IMR-90 (cell line): ENCODE data around the gene MTUS2. TPM values are rescaled to one million over a fixed set of nuclear protein-coding genes. Genes with fewer than 3 reads are reported as not detected.

Source experiments
- ATAC-seq: fragments of 200-7000 bp; cut with Tn5 transposase; 2 replicates; pipeline ENCODE4 v1.9.1; 2020; ENCODE audit warnings: low read depth, mild to moderate bottlenecking, moderate library complexity
- Bru-seq: library from RNA; stranded (reverse); fragments of 400-500 nt; gene quantifications from one replicate; lab custom pipeline; 2021; lab: Mats Ljungman, UMichigan
- BruChase-seq, 2 experiments: library from RNA; stranded (reverse); fragments of 400-500 nt; gene quantifications; one replicate each; lab custom pipeline; 2021; lab: Mats Ljungman, UMichigan
- BruUV-seq: library from RNA; stranded (reverse); fragments of 400-500 nt; replicated peaks from 2 replicates; lab custom pipeline; 2021; lab: Mats Ljungman, UMichigan
- CTCF ChIA-PET: fragments of 300-600 bp; formaldehyde crosslinking; extraction: SDS; loops from one replicate; lab custom pipeline; 2021; ENCODE audit warnings: antibody characterized with exemption; lab: Yijun Ruan, JAX
- POLR2A ChIA-PET: fragments of 300-600 bp; sonication (Branson Sonifier 250); formaldehyde crosslinking; loops from one replicate; lab custom pipeline; 2022; ENCODE audit warnings: antibody characterized with exemption; ENCODE audit not compliant: unreplicated experiment; lab: Charles Lee
- DNase-seq: peaks from one replicate; pipeline ENCODE4 v3.0.0; 2013
- H2AFZ ChIP-seq: replicated peaks from 2 replicates; pipeline ENCODE3; 2013; ENCODE audit warnings: low read length, mild to moderate bottlenecking; ENCODE audit not compliant: poor library complexity
- H2AK5ac ChIP-seq: 2 replicates; pipeline ENCODE4 v1.6.1; 2013; ENCODE audit warnings: low read depth, low read length, inconsistent platforms
- H2AK9ac ChIP-seq: replicated peaks from 2 replicates; pipeline ENCODE3; 2013; ENCODE audit warnings: mild to moderate bottlenecking, low read depth, low read length, moderate library complexity; ENCODE audit not compliant: poor library complexity
- H2BK120ac ChIP-seq: 2 replicates; pipeline ENCODE4 v1.6.1; 2013; ENCODE audit warnings: low read depth, low read length, inconsistent platforms
- H2BK15ac ChIP-seq: 3 replicates; pipeline ENCODE4 v1.6.1; 2013; ENCODE audit warnings: low read depth, low read length, inconsistent platforms
- H2BK20ac ChIP-seq: 2 replicates; pipeline ENCODE4 v1.6.1; 2013; ENCODE audit warnings: low read depth, mild to moderate bottlenecking, inconsistent platforms, low read length, moderate library complexity
- H2BK5ac ChIP-seq: 2 replicates; pipeline ENCODE4 v1.6.1; 2013; ENCODE audit warnings: mild to moderate bottlenecking, low read depth, low read length, inconsistent platforms; ENCODE audit not compliant: poor library complexity, severe bottlenecking
- H3K14ac ChIP-seq: replicated peaks from 2 replicates; pipeline ENCODE4 v1.6.1; 2013; ENCODE audit warnings: low read depth, low read length, inconsistent platforms
- H3K18ac ChIP-seq: 2 replicates; pipeline ENCODE4 v1.6.1; 2013; ENCODE audit warnings: low read depth, low read length, control low read depth
- H3K23ac ChIP-seq: 2 replicates; pipeline ENCODE4 v1.6.1; 2013; ENCODE audit warnings: low read depth, low read length, inconsistent platforms
- H3K27ac ChIP-seq: 2 replicates; pipeline ENCODE4 v1.5.1; 2013; ENCODE audit warnings: mild to moderate bottlenecking, control low read depth, low read length; ENCODE audit not compliant: insufficient read depth
- H3K27me3 ChIP-seq: 2 replicates; pipeline ENCODE4 v1.6.1; 2013; ENCODE audit warnings: low read length; ENCODE audit not compliant: control insufficient read depth, insufficient read depth
- H3K36me3 ChIP-seq: 2 replicates; pipeline ENCODE4 v1.6.1; 2013; ENCODE audit warnings: low read length, mixed read lengths; ENCODE audit not compliant: control insufficient read depth, insufficient read depth
- H3K4ac ChIP-seq: 2 replicates; pipeline ENCODE4 v1.6.1; 2013; ENCODE audit warnings: low read depth, low read length, inconsistent platforms
- H3K4me1 ChIP-seq: 2 replicates; pipeline ENCODE4 v1.6.1; 2013; ENCODE audit warnings: low read length, mixed read lengths; ENCODE audit not compliant: control insufficient read depth, insufficient read depth
- H3K4me2 ChIP-seq: 2 replicates; pipeline ENCODE4 v1.6.1; 2013; ENCODE audit warnings: low read depth, mild to moderate bottlenecking, control low read depth, low read length, moderate library complexity
- H3K4me3 ChIP-seq: 2 replicates; pipeline ENCODE4 v1.5.1; 2013; ENCODE audit warnings: low read depth, mild to moderate bottlenecking, control low read depth, low read length, moderate library complexity; ENCODE audit not compliant: insufficient read depth
- H3K56ac ChIP-seq: 2 replicates; pipeline ENCODE4 v1.6.1; 2013; ENCODE audit warnings: low read length, inconsistent platforms; ENCODE audit not compliant: insufficient read depth; ENCODE audit errors: extremely low read depth
- H3K79me1 ChIP-seq, 2 experiments: 2 replicates each; pipeline ENCODE4 v1.6.1; 2013; ENCODE audit warnings: low read length in 2 of 2, inconsistent platforms in 1 of 2, low read depth in 1 of 2
- H3K9ac ChIP-seq: 2 replicates; pipeline ENCODE4 v1.6.1; 2013; ENCODE audit warnings: low read depth, low read length, control low read depth
- H3K9me1 ChIP-seq: 2 replicates; pipeline ENCODE4 v1.6.1; 2013; ENCODE audit warnings: low read length, inconsistent platforms; ENCODE audit not compliant: insufficient read depth
- H3K9me3 ChIP-seq: 2 replicates; pipeline ENCODE4 v1.6.1; 2013; ENCODE audit warnings: low read length; ENCODE audit not compliant: control insufficient read depth, insufficient read depth
- H4K20me1 ChIP-seq: 2 replicates; pipeline ENCODE4 v1.6.1; 2013; ENCODE audit warnings: low read length, inconsistent platforms; ENCODE audit not compliant: insufficient read depth
- H4K5ac ChIP-seq: 2 replicates; pipeline ENCODE4 v1.6.1; 2013; ENCODE audit warnings: mild to moderate bottlenecking, low read depth, low read length, control low read depth
- H4K8ac ChIP-seq, 2 experiments: 2 replicates each; pipeline ENCODE4 v1.6.1; 2013; ENCODE audit warnings: low read depth in 2 of 2, low read length in 2 of 2, control low read depth in 1 of 2, inconsistent platforms in 1 of 2
- H4K91ac ChIP-seq: 2 replicates; pipeline ENCODE4 v1.6.1; 2013; ENCODE audit warnings: low read depth, low read length, inconsistent platforms; ENCODE audit not compliant: insufficient read depth
- BHLHE40 ChIP-seq: fragments of 150-350 bp; IDR thresholded peaks from 2 replicates; pipeline ENCODE4 v1.6.1; 2016; ENCODE audit warnings: mild to moderate bottlenecking, low read depth, low read length
- CHD1 ChIP-seq: IDR thresholded peaks from 2 replicates; pipeline ENCODE4 v1.6.1; 2012; ENCODE audit warnings: low read depth, low read length, improper control_type of control experiment
- FOS ChIP-seq: fragments of 150-350 bp; IDR thresholded peaks from 2 replicates; pipeline ENCODE4 v1.6.1; 2016; ENCODE audit warnings: low read depth, low read length
- MAZ ChIP-seq: IDR thresholded peaks from 2 replicates; pipeline ENCODE4 v1.6.1; 2012; ENCODE audit warnings: low read depth, mild to moderate bottlenecking, low read length, improper control_type of control experiment, moderate library complexity, borderline replicate concordance
- MXI1 ChIP-seq: IDR thresholded peaks from 2 replicates; pipeline ENCODE4 v1.6.1; 2012; ENCODE audit warnings: low read depth, mild to moderate bottlenecking, low read length, moderate library complexity, borderline replicate concordance
- NFE2L2 ChIP-seq: fragments of 150-350 bp; IDR thresholded peaks from 2 replicates; pipeline ENCODE4 v1.6.1; 2016; ENCODE audit warnings: low read depth, mild to moderate bottlenecking, low read length
- POLR2A ChIP-seq: IDR thresholded peaks from 2 replicates; pipeline ENCODE4 v1.6.1; 2012; ENCODE audit warnings: mild to moderate bottlenecking, low read depth, low read length
- RAD21 ChIP-seq: IDR thresholded peaks from 2 replicates; pipeline ENCODE4 v1.6.1; 2012; ENCODE audit warnings: low read length, improper control_type of control experiment
- RCOR1 ChIP-seq: IDR thresholded peaks from 2 replicates; pipeline ENCODE4 v1.6.1; 2012; ENCODE audit warnings: mild to moderate bottlenecking, low read length, improper control_type of control experiment; ENCODE audit not compliant: insufficient replicate concordance
- RFX5 ChIP-seq: IDR thresholded peaks from 2 replicates; pipeline ENCODE4 v1.8.0; 2012; ENCODE audit warnings: low read depth, mild to moderate bottlenecking, low read length, moderate library complexity
- SMC3 ChIP-seq: fragments of 150-350 bp; IDR thresholded peaks from 2 replicates; pipeline ENCODE4 v1.6.1; 2016; ENCODE audit warnings: low read depth, mild to moderate bottlenecking, antibody characterized with exemption, low read length, moderate library complexity
- WGBS, 2 experiments: methylation state at CpG; one replicate each; pipeline versions ENCODE4 v1.1.5 to v1.1.7; 2013; ENCODE audit warnings: missing lambda C conversion rate in 2 of 2; ENCODE audit not compliant: insufficient read length in 1 of 2; ENCODE audit errors: extremely low coverage in 2 of 2; 5-methylcytosine and 5-hydroxymethylcytosine counted together
- dilution Hi-C: fragments of 300-500 bp; cut with HindIII; formaldehyde crosslinking; loops from one replicate; pipeline ENCODE4 v1.14.3; 2018; ENCODE audit warnings: low sequenced_read_pairs; ENCODE audit not compliant: unreplicated experiment
- in situ Hi-C: fragments of 300-500 bp; cut with MboI; formaldehyde crosslinking; loops from 3 replicates; pipeline ENCODE4 v1.14.3; 2019; ENCODE audit warnings: low sequenced_read_pairs, inconsistent platforms, mixed read lengths
- intact Hi-C: fragments of 100-400 bp; cut with micrococcal nuclease; formaldehyde crosslinking; loops from 2 replicates; pipeline ENCODE4 v1.10.0; 2022
- long read RNA-seq: library from polyadenylated mRNA; unstranded; transcript quantifications from one replicate; pipeline ENCODE4 v2.0.0, GENCODE V29; 2021; ENCODE audit not compliant: unreplicated experiment
- polyA plus RNA-seq, 3 experiments: library from polyadenylated mRNA; depleted of rRNA; stranded (reverse); fragments of >200 nt; gene quantifications; 2 replicates each; pipeline ENCODE4 v1.2.3, GENCODE V29; 2012; ENCODE audit warnings: low replicate concordance in 1 of 3
- total RNA-seq: library from RNA; depleted of rRNA; stranded (reverse); fragments of >200 nt; gene quantifications from 2 replicates; pipeline ENCODE4 v1.2.3, GENCODE V29; 2012; rRNA removed
- TF ChIP-seq, protein P1 (sequence below): fragments of 150-350 bp; IDR thresholded peaks from 2 replicates; pipeline ENCODE4 v1.6.1; 2016; ENCODE audit warnings: low read depth, mild to moderate bottlenecking, low read length, moderate library complexity, borderline replicate concordance
- TF ChIP-seq, protein P2 (sequence below): conservative IDR thresholded peaks from 2 replicates; pipeline ENCODE4 v1.5.1; 2012; ENCODE audit warnings: mild to moderate bottlenecking, low read depth, low read length, improper control_type of control experiment

Gene MTUS2
- under 0.01 TPM in 1 of 2 replicates, not detected in the other for total RNA-seq
- 0.02 TPM in 1 of 2 replicates, not detected in the other for polyA plus RNA-seq (2012; rRNA removed)
- not detected in 2 replicates for polyA plus RNA-seq (2012; cell fraction: cytosol; rRNA removed)
- polyA plus RNA-seq (2012; cell fraction: nucleus; rRNA removed; ENCODE audit: low replicate concordance), result 0.01 TPM in 2 replicates
- percentile 3 among the genes with signal in this experiment for Bru-seq, nascent RNA
- BruChase-seq, experiment 1, labeled RNA remaining after a 6-hour chase, result percentile 3 among the genes with signal in this experiment
- percentile 4 among the genes with signal in this experiment for BruChase-seq, experiment 2, labeled RNA remaining after a 2-hour chase
- long read RNA-seq, result 0 reads

DNA sequence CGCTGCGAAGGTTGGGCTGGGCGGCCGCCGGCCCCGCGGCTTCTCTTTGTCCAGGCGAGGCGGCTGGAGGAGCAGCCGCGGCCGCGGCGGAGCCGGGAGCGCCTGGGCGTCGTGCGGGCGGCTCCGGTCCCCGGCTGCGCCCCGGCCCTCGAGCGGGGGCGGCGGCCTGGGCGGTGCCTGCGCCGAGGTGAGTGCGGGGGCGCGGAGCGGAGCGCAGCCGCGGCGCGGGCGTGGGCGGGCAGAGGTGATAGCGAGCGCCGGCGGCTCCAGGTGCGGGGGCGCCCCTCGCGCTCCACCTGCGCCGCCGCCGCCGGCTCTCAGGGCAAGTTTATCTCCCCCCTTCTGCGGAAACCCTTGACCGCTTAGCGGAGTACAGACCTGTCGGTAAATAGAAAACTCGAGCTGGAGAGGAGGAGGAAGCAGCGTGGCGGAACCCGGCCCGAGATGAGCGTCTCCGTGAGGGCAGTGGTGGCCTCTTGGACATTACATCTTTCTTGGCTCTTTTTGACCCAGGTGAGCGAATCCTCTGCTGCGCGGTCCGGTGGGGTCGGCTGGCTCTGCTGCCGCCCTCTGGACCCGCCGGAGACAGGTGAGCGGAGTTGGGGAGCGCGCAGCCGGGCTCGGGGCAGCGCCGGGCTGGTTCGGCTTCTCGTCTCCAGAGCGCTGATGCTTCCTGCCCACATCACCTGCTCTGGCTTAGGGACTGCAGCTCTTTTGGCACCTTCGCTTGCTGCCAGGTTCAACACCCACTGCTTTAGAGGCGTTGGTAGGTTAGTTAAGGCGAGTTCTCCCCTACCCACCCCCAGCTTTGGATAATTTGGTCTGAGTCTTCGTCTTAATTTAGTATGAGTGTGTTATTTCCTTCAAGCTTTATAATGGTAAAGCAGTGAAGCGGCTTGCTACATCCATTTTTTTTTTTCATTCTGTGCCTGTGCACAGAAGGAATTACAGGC is at the start of gene MTUS2:
Gene MTUS2, plus strand, starts transcription at position 241 of the 953 bp plus-strand sequence.
- Histone ChIP-seq H3K27ac (no peak within 1 kb of the TSS), H2AK9ac (no peak within 1 kb of the TSS), H3K9me3 (peaks cover 3% of the 10 kb centered on the region), H4K20me1 (no peaks in the 10 kb centered on the region), H3K27me3 (peaks cover 39% of the 10 kb centered on the region), H3K4me2 (peak within 1 kb of the TSS; percentile 96), H4K91ac (no peak within 1 kb of the TSS), H3K4me1 (peaks cover 6% of the 10 kb centered on the region), H3K18ac (no peak within 1 kb of the TSS), H3K14ac (no peak within 1 kb of the TSS), H4K5ac (no peak within 1 kb of the TSS), H3K56ac (no peak within 1 kb of the TSS), H2BK5ac (no peak within 1 kb of the TSS), H4K8ac (no peak within 1 kb of the TSS), H3K9me1 (no peaks in the 10 kb centered on the region), H3K23ac (no peak within 1 kb of the TSS; the same call in 1 of the 2 replicates), H2BK15ac (no peak within 1 kb of the TSS), H2BK120ac (no peak within 1 kb of the TSS), H3K4ac (no peak within 1 kb of the TSS), H3K9ac (no peak within 1 kb of the TSS), H2BK20ac (no peak within 1 kb of the TSS), H3K4me3 (peak within 1 kb of the TSS; percentile 47), H2AK5ac (no peak within 1 kb of the TSS), H2AFZ (peak within 1 kb of the TSS; percentile 85), H3K79me1 (no peaks in the 10 kb centered on the region), H3K36me3 (no peaks in the 10 kb centered on the region)
- DNase-seq (no peak), ATAC-seq (no peak)
- 1% methylated on average over 40 of the region's 89 CpGs; no CpG with 5 or more reads in 1 of the 2 experiments for WGBS, 2 experiments
- no peak for TF ChIP-seq MAZ
- no peak for TF ChIP-seq FOS
- TF ChIP-seq RAD21, result no peak
- TF ChIP-seq MXI1, result no peak
- TF ChIP-seq SMC3, result no peak
- TF ChIP-seq POLR2A, result no peak
- TF ChIP-seq, protein P1, sequence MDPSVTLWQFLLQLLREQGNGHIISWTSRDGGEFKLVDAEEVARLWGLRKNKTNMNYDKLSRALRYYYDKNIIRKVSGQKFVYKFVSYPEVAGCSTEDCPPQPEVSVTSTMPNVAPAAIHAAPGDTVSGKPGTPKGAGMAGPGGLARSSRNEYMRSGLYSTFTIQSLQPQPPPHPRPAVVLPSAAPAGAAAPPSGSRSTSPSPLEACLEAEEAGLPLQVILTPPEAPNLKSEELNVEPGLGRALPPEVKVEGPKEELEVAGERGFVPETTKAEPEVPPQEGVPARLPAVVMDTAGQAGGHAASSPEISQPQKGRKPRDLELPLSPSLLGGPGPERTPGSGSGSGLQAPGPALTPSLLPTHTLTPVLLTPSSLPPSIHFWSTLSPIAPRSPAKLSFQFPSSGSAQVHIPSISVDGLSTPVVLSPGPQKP, result no peak
- no peak for TF ChIP-seq RCOR1
- no peak for TF ChIP-seq NFE2L2
- TF ChIP-seq RFX5, result no peak
- TF ChIP-seq CHD1, result no peak
- TF ChIP-seq, protein P2, sequence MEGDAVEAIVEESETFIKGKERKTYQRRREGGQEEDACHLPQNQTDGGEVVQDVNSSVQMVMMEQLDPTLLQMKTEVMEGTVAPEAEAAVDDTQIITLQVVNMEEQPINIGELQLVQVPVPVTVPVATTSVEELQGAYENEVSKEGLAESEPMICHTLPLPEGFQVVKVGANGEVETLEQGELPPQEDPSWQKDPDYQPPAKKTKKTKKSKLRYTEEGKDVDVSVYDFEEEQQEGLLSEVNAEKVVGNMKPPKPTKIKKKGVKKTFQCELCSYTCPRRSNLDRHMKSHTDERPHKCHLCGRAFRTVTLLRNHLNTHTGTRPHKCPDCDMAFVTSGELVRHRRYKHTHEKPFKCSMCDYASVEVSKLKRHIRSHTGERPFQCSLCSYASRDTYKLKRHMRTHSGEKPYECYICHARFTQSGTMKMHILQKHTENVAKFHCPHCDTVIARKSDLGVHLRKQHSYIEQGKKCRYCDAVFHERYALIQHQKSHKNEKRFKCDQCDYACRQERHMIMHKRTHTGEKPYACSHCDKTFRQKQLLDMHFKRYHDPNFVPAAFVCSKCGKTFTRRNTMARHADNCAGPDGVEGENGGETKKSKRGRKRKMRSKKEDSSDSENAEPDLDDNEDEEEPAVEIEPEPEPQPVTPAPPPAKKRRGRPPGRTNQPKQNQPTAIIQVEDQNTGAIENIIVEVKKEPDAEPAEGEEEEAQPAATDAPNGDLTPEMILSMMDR, result no peak
- TF ChIP-seq BHLHE40, result no peak
- intact Hi-C loops, result no loop called here
- ChIA-PET CTCF (no interaction called here), POLR2A (no interaction called here)
- dilution Hi-C loops, result no loop called here
- in situ Hi-C loops, result loop anchor here (25.0 kb wide), 1 partner anchor 542 kb away; no protein-coding TSS in a partner anchor
- BruUV-seq, result no TSS peak
